Skeletal muscle tissue (tissue), 4 donors: ENCODE results near the gene TMEM235. TPM values are rescaled to one million over a fixed set of nuclear protein-coding genes. Genes with fewer than 3 reads are reported as not detected.
"Not testable (repeated sequence)": the region's sequence is repeated elsewhere in the genome, so short reads cannot be mapped to it uniquely, and the experiment has no call there.

ENCODE experiments used
- H3K27ac ChIP-seq: one replicate; pipeline ENCODE4 v1.7.0; 2013; ENCODE audit warnings: mild to moderate bottlenecking, low read depth, low read length, inconsistent platforms
- H3K27me3 ChIP-seq, 3 donors: one replicate each; pipeline ENCODE4 v1.7.0; 2013; ENCODE audit warnings: low read length in 3 of 3; ENCODE audit not compliant: control insufficient read depth in 3 of 3, insufficient read depth in 3 of 3
- H3K36me3 ChIP-seq, 3 donors: one replicate each; pipeline ENCODE4 v1.7.0; 2013; ENCODE audit warnings: low read length in 3 of 3; ENCODE audit not compliant: control insufficient read depth in 3 of 3, insufficient read depth in 3 of 3
- H3K4me1 ChIP-seq, 3 donors: one replicate each; pipeline ENCODE4 v1.7.0; 2013; ENCODE audit warnings: low read length in 3 of 3, mild to moderate bottlenecking in 3 of 3; ENCODE audit not compliant: control insufficient read depth in 3 of 3, insufficient read depth in 3 of 3
- H3K4me3 ChIP-seq, 3 donors: one replicate each; pipeline ENCODE4 v1.7.0; 2013; ENCODE audit warnings: low read length in 3 of 3
- H3K9ac ChIP-seq, 3 donors: one replicate each; pipeline ENCODE4 v1.7.0; 2013; ENCODE audit warnings: low read length in 3 of 3, mild to moderate bottlenecking in 3 of 3, moderate library complexity in 2 of 3, low read depth in 1 of 3
- H3K9me3 ChIP-seq, 3 donors: one replicate each; pipeline ENCODE4 v1.7.0; 2013; ENCODE audit warnings: low read length in 3 of 3; ENCODE audit not compliant: control insufficient read depth in 3 of 3
- total RNA-seq: library from RNA; depleted of rRNA; stranded (reverse); fragments of >200 nt; gene quantifications from one replicate; pipeline ENCODE4 v1.2.3, GENCODE V29; 2014
- donor health status: Osteomylitis.

Gene TMEM235
- total RNA-seq, 1 donor from 2014 or later, result not detected

GRCh38 chr17:78228176-78228575, 3.3 kb upstream of the TMEM235 start:
- no peak overlapping the region for H3K27ac ChIP-seq
- no peak overlapping the region for H3K9ac ChIP-seq
- H3K36me3 ChIP-seq, result no peaks in the 10 kb centered on the region
- no peaks in the 10 kb centered on the region for H3K9me3 ChIP-seq
- H3K4me3 ChIP-seq, result no peak overlapping the region
- peaks cover 26 to 59% (median 36%) of the 10 kb centered on the region in 3 donors for H3K27me3 ChIP-seq
- peaks cover 8% of the 10 kb centered on the region in 3 donors for H3K4me1 ChIP-seq

GRCh38 chr17:78230252-78230962, 1.0 kb upstream of the TMEM235 start:
- no peak overlapping the region for H3K4me3 ChIP-seq
- H3K4me1 ChIP-seq, result peaks cover 0 to 5% (median 0%) of the 10 kb centered on the region in 3 donors
- no peak overlapping the region for H3K27ac ChIP-seq
- no peaks in the 10 kb centered on the region for H3K36me3 ChIP-seq
- H3K9ac ChIP-seq, result no peak overlapping the region
- no peaks in the 10 kb centered on the region for H3K9me3 ChIP-seq
- peaks cover 30 to 55% (median 36%) of the 10 kb centered on the region in 3 donors for H3K27me3 ChIP-seq

- no peak overlapping the region for H3K9ac ChIP-seq
- H3K4me3 ChIP-seq, result no peak overlapping the region
- H3K9me3 ChIP-seq, result no peaks in the 10 kb centered on the region
- peaks cover 30 to 41% (median 34%) of the 10 kb centered on the region in 3 donors for H3K27me3 ChIP-seq
- peaks cover 0 to 3% (median 0%) of the 10 kb centered on the region in 3 donors for H3K4me1 ChIP-seq
- H3K36me3 ChIP-seq, result no peaks in the 10 kb centered on the region
- no peak overlapping the region for H3K27ac ChIP-seq
These were observed 794 bp downstream of the TMEM235 start for GRCh38 chr17:78231991-78232858.

GRCh38 chr17:78232859-78233173, 1.4 kb downstream of the TMEM235 start:
- Histone ChIP-seq H3K27ac (no peak overlapping the region), H3K4me1 (peaks cover 0 to 4% (median 0%) of the 10 kb centered on the region in 3 donors), H3K9ac (no peak overlapping the region), H3K27me3 (peaks cover 30 to 36% (median 32%) of the 10 kb centered on the region in 3 donors), H3K9me3 (no peaks in the 10 kb centered on the region), H3K36me3 (no peaks in the 10 kb centered on the region), H3K4me3 (no peak overlapping the region)

GRCh38 chr17:78233678-78234077, 2.2 kb downstream of the TMEM235 start:
- H3K4me3 ChIP-seq, result no peak overlapping the region
- no peak overlapping the region for H3K9ac ChIP-seq
- no peaks in the 10 kb centered on the region for H3K9me3 ChIP-seq
- H3K4me1 ChIP-seq, result peaks cover 0 to 4% (median 0%) of the 10 kb centered on the region in 3 donors
- H3K27me3 ChIP-seq, result peaks cover 28 to 30% (median 30%) of the 10 kb centered on the region in 3 donors
- no peak overlapping the region for H3K27ac ChIP-seq
- no peaks in the 10 kb centered on the region for H3K36me3 ChIP-seq

- Histone ChIP-seq H3K9me3 (no peaks in the 10 kb centered on the region), H3K4me3 (no peak overlapping the region), H3K4me1 (peaks cover 0 to 4% (median 0%) of the 10 kb centered on the region in 3 donors), H3K27me3 (peaks cover 27 to 30% (median 30%) of the 10 kb centered on the region in 3 donors), H3K36me3 (no peaks in the 10 kb centered on the region), H3K27ac (no peak overlapping the region), H3K9ac (no peak overlapping the region)
These were observed 2.9 kb downstream of the TMEM235 start for GRCh38 chr17:78234261-78234865.

- H3K27me3 ChIP-seq, result peaks cover 24 to 30% (median 30%) of the 10 kb centered on the region in 3 donors
- not testable (repeated sequence) for H3K9me3 ChIP-seq, H3K4me1 ChIP-seq, H3K4me3 ChIP-seq, H3K27ac ChIP-seq, H3K36me3 ChIP-seq, H3K9ac ChIP-seq
These were observed 3.6 kb downstream of the TMEM235 start for GRCh38 chr17:78235022-78235421.

- Histone ChIP-seq H3K27ac (no peak overlapping the region), H3K27me3 (peaks cover 18 to 25% (median 22%) of the 10 kb centered on the region in 3 donors), H3K36me3 (no peaks in the 10 kb centered on the region), H3K9me3 (no peaks in the 10 kb centered on the region), H3K4me3 (no peak overlapping the region), H3K9ac (no peak overlapping the region), H3K4me1 (peaks cover 0 to 4% (median 0%) of the 10 kb centered on the region in 3 donors)
These were observed 4.5 kb downstream of the TMEM235 start for GRCh38 chr17:78235885-78236284.

GRCh38 chr17:78236362-78237127, 5.1 kb downstream of the TMEM235 start:
- Histone ChIP-seq H3K9ac (peak overlapping the region in 1 of 3 donors; percentile 25), H3K4me1 (peaks cover 0 to 4% (median 0%) of the 10 kb centered on the region in 3 donors), H3K9me3 (no peaks in the 10 kb centered on the region)

More at GRCh38 chr17:78236362-78237127, 5.1 kb downstream of the TMEM235 start:
- no peak overlapping the region for H3K4me3 ChIP-seq
- no peaks in the 10 kb centered on the region for H3K36me3 ChIP-seq
- H3K27me3 ChIP-seq, result peaks cover 12 to 18% (median 15%) of the 10 kb centered on the region in 3 donors
- H3K27ac ChIP-seq, result no peak overlapping the region
